AG04449 (cell line): ENCODE measurements around the gene ARHGAP40.
A peak's percentile ranks its signal among the peaks of the same experiment; 100 is the strongest.

Experiments
- CTCF ChIA-PET: fragments of 350-600 bp; formaldehyde crosslinking; extraction: SDS; loops from one replicate; lab custom pipeline; 2021; ENCODE audit warnings: antibody characterized with exemption; lab: Yijun Ruan, JAX
- POLR2A ChIA-PET: fragments of 400-600, 350-600 bp; formaldehyde crosslinking; extraction: SDS; loops from one replicate; lab custom pipeline; 2020; ENCODE audit warnings: antibody characterized with exemption, inconsistent platforms; lab: Yijun Ruan, JAX
- DNase-seq: peaks from one replicate; pipeline ENCODE4 v3.0.0-alpha.2; 2010; ENCODE audit warnings: low read depth, low spot score
- H3K4me3 ChIP-seq: 2 replicates; pipeline ENCODE4 v1.5.1; 2011; ENCODE audit warnings: low read depth, mild to moderate bottlenecking, control low read depth, low read length
- TF ChIP-seq, protein P1 (sequence below): IDR thresholded peaks from one replicate; pipeline ENCODE4 v1.5.1; 2011; ENCODE audit warnings: mild to moderate bottlenecking, moderate library complexity, low read length, control low read depth, inconsistent platforms; ENCODE audit not compliant: insufficient read depth; ENCODE audit errors: missing control alignments

The ARHGAP40 gene

DNA sequence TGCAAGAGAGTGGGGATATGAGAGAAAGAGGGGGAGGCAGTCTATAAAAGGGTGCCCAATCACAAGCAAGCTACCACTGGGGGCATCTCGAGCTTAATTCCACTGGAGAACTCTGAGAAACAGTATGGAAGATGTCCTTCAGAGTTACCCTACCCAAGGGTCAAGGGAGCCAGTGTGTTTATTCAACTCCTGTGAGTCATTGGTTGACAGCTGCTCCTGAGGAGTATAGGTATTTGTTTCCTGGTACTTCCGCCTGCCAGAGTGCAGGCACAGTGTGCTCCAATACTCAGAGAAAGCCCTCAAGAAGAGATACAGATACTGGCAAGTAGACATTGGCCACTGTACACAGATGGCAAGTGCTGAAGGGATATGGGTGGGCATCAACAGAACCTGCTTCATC, 49.5 kb downstream of the ARHGAP40 start:
- TF ChIP-seq, protein P1, sequence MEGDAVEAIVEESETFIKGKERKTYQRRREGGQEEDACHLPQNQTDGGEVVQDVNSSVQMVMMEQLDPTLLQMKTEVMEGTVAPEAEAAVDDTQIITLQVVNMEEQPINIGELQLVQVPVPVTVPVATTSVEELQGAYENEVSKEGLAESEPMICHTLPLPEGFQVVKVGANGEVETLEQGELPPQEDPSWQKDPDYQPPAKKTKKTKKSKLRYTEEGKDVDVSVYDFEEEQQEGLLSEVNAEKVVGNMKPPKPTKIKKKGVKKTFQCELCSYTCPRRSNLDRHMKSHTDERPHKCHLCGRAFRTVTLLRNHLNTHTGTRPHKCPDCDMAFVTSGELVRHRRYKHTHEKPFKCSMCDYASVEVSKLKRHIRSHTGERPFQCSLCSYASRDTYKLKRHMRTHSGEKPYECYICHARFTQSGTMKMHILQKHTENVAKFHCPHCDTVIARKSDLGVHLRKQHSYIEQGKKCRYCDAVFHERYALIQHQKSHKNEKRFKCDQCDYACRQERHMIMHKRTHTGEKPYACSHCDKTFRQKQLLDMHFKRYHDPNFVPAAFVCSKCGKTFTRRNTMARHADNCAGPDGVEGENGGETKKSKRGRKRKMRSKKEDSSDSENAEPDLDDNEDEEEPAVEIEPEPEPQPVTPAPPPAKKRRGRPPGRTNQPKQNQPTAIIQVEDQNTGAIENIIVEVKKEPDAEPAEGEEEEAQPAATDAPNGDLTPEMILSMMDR, result no peak
- no peak overlapping the region for H3K4me3 ChIP-seq
- POLR2A ChIA-PET, result no interaction called here
- no peak for DNase-seq
- CTCF ChIA-PET, result interaction anchor here (3.1 to 7.8 kb wide), 3 partner anchors 9 to 242 kb away, joined by 41 to 164 read pairs (median 43); partner anchors contain the start of gene ACTR5

DNA sequence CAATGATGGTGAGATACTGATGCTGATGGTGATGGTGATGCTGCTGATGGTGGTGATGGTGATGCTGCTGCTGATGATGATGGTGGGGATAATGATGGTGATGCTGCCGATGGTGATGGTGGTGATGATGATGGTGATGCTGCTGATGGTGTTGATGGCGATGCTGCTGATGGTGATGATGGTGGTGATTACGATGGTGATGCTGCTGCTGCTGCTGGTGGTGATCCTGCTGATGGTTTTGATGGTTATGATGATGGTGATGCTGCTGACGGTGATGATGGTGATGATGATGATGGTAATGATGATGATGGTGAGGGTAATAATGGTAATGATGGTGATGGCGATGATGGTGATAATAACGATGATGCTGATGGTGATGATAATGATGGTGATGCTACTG, 50.0 kb downstream of the ARHGAP40 start:
- ChIA-PET CTCF (interaction anchor here (0.7 to 7.8 kb wide), 5 partner anchors 8 to 242 kb away, joined by 3 to 164 read pairs (median 41); partner anchors contain the start of gene ACTR5), POLR2A (no interaction called here)
- TF ChIP-seq, protein P1, result no peak
- no peak overlapping the region for H3K4me3 ChIP-seq
- no peak for DNase-seq

DNA sequence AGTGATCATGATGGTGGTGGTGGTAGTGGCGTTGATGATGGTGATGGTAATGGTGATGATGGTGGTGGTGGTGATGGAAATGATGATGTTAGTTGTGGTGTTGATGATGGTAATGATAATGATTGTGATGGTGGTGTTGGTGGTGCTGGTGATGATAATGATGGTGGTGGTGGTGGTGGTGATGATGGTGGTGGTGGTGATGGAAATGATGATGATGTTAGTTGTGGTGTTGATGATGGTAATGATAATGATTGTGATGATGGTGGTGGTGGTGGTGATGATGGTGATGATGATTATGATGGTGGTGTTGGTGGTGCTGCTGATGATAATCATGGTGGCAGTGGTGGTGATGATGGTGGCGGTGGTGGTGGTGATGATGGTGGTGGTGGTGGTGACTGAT, 51.4 kb downstream of the ARHGAP40 start:
- CTCF ChIA-PET, result no interaction called here
- POLR2A ChIA-PET, result no interaction called here
- H3K4me3 ChIP-seq, result no peak overlapping the region
- no peak for DNase-seq
- TF ChIP-seq, protein P1, result no peak

DNA sequence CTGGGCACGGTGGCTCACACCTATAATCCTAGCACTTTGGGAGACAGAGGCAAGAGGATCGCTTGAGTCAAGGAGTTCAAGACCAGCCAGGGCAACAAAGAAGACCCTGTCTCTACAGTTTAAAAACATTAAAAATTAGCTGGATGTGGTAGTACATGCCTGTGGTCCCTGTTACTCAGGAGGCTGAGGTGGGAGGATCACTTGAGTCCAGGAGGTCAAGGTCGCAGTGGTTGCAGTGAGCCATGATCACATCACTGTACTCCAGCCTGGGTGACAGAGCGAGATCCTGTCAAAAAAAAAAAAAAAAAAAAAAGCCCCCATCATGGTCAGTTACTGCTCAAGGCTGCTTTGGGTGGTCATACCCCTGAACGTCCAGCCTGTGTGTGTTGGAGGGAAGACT, 55.8 kb downstream of the ARHGAP40 start:
- TF ChIP-seq, protein P1, result no peak
- CTCF ChIA-PET, result interaction anchor here (1.4 to 5.4 kb wide), 2 partner anchors 8 to 16 kb away, joined by 3 to 41 read pairs; no protein-coding TSS in a partner anchor
- POLR2A ChIA-PET, result no interaction called here
- DNase-seq, result no peak
- H3K4me3 ChIP-seq, result no peak overlapping the region

DNA sequence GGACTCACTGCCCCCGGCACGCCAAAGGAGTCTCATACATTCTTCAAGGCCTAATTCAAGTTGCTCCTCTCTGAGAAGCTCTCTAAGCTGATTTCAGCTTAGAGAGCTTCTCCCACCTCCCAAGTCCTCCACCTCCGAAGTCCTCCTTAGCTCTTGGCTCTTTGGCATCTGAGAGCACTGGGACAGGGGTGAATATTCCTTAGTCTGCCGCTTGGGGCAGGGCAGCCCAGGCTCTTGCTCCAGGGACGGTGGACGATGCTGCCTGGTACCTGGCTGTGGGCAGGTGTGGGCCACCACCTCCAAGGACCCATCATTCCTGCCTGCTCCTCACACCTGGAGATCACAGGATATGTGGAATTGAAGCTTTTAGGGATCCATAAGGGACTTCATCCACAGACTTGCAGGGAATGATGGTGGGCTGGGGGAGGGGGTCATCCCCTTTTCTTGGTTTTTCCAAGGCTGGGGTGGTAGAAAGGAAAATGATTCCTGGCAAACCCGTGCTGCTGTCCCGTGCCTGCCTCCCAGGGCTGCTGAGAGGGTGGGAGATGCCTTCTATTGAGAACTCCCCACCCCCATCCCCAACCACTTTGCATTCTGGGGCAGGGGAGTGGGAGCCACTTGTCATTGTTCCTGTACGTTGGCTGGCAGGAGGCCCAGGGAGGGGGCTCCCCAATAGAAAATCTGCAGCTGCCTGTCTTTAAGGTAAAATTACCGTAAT, 57.4 kb downstream of the ARHGAP40 start:
- no peak for DNase-seq
- H3K4me3 ChIP-seq, result no peak overlapping the region
- ChIA-PET CTCF (interaction anchor here (0.7 to 5.4 kb wide), 15 partner anchors 9 to 236 kb away, joined by 3 to 41 read pairs (median 4); no protein-coding TSS in a partner anchor), POLR2A (no interaction called here)
- TF ChIP-seq, protein P1, result peak; percentile 51

DNA sequence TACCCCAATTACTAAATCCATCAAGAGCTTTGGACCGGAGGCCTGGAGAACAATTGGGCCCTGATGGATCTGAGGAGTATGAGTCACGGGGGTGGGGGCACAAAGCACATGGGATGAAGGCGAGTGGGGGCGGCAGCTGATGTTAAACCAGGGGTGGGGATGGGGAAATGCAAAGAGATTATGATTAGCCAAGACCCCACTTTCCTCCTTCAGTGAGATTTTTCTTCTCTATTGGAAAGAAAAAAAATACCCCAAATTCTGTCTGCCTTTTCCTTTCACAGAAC, 57.9 kb downstream of the ARHGAP40 start:
- DNase-seq, result no peak
- POLR2A ChIA-PET, result no interaction called here

More for the DNA sequence above, 57.9 kb downstream of the ARHGAP40 start:
- TF ChIP-seq, protein P1, result no peak
- H3K4me3 ChIP-seq, result no peak overlapping the region
- CTCF ChIA-PET, result interaction anchor here (0.6 to 5.4 kb wide), 11 partner anchors 8 to 233 kb away, joined by 3 to 41 read pairs (median 4); no protein-coding TSS in a partner anchor
